Fibroblast of upper back skin (primary cell): ENCODE data around the gene SLC6A9.
A peak's percentile ranks its signal among the peaks of the same experiment; 100 is the strongest.

ENCODE experiments used
- DNase-seq: peaks from one replicate; pipeline ENCODE4 v3.0.0-alpha.2; 2013

SLC6A9 gene

GRCh38 chr1:43981636-43982035 is 49.6 kb downstream of the SLC6A9 start:
- DNase-seq, result no peak

- no peak for DNase-seq
These were observed 50.1 kb downstream of the SLC6A9 start for GRCh38 chr1:43981135-43981491.

GRCh38 chr1:43980255-43981134 is 50.8 kb downstream of the SLC6A9 start:
- peak; percentile 41 for DNase-seq

GRCh38 chr1:43979528-43980254 is 51.6 kb downstream of the SLC6A9 start:
- DNase-seq, result peak; percentile 72

- DNase-seq, result no peak
These were observed 52.1 kb downstream of the SLC6A9 start for GRCh38 chr1:43979261-43979527.

- peak; percentile 28 for DNase-seq
These were observed 52.6 kb downstream of the SLC6A9 start, which contains the start of gene B4GALT2 for GRCh38 chr1:43978551-43979260. TSS of gene B4GALT2 (plus strand) at chr1:43979210. CDS start at chr1:43981161, 1,951 bp downstream.

- DNase-seq, result no peak
These were observed 53.1 kb downstream of the SLC6A9 start for GRCh38 chr1:43978264-43978550.

GRCh38 chr1:43977376-43978263 is 53.6 kb downstream of the SLC6A9 start:
- no peak for DNase-seq

GRCh38 chr1:43976890-43977289 is 54.4 kb downstream of the SLC6A9 start:
- DNase-seq, result no peak

- no peak for DNase-seq
These were observed 55.2 kb downstream of the SLC6A9 start for GRCh38 chr1:43976045-43976444.

GRCh38 chr1:43975249-43975961 is 55.9 kb downstream of the SLC6A9 start:
- DNase-seq, result no peak

GRCh38 chr1:43974443-43975248 is 56.6 kb downstream of the SLC6A9 start, which contains the start of gene ATP6V0B:
TSS of gene ATP6V0B (plus strand) at chr1:43974960. CDS start at chr1:43975041, 81 bp downstream.
- peak; percentile 91 for DNase-seq

- DNase-seq, result no peak
These were observed 57.2 kb downstream of the SLC6A9 start for GRCh38 chr1:43973981-43974442.

- no peak for DNase-seq
These were observed 59.8 kb downstream of the SLC6A9 start for GRCh38 chr1:43971336-43971980.

GRCh38 chr1:43970911-43971310 is 60.4 kb downstream of the SLC6A9 start:
- no peak for DNase-seq

GRCh38 chr1:43970502-43970901 is 60.8 kb downstream of the SLC6A9 start:
- no peak for DNase-seq

GRCh38 chr1:43969746-43970466 is 61.4 kb downstream of the SLC6A9 start, which contains the start of gene DPH2:
TSS of gene DPH2 (plus strand) at chr1:43970010. CDS start at chr1:43970176, 166 bp downstream.
- DNase-seq, result peak; percentile 96

- no peak for DNase-seq
These were observed 61.9 kb downstream of the SLC6A9 start for GRCh38 chr1:43969416-43969745.

- DNase-seq, result no peak
These were observed 62.8 kb downstream of the SLC6A9 start for GRCh38 chr1:43968348-43968948.
